ENCODE measurements around the gene NANOGP8.

The NANOGP8 gene

DNA sequence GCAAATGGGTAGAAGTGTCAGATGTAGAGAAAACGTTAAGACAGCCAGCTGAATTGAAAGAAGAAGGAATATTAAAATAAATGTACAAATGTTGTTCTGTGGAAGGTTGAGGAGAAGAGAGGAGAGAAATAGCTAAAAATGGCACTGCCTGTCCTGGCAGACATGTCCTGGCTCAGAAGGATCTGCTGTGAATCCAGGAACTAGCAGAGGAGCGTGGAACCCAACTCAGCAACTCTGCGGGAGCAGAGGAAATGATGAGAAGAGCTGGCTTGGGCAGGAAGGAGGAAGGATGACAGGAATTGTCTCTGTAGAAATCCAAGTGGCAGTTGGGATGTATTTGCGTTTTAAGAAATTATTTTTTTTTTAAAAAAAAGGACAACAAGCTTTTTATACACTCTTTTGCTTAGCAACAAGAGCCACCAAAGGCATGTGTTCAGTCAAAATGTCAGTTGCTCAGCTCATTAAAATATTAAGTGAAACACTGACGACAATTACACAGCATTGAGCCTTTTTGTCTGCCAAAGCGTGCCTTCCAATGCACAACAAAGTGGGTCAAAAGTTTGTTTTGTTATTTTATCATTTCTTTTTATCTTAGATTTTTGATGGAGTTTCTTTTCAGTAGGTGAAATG, 16.1 kb downstream of the NANOGP8 start:
- H3K9ac ChIP-seq (ENCODE audit: low read depth, low read length) = no peak overlapping the region
- H4K20me1 ChIP-seq (ENCODE audit: insufficient read depth, low read length) = no peaks in the 10 kb centered on the region
- no peak for TF ChIP-seq EZH2 (IDR thresholded peaks at IDR 0.05; ENCODE audit: borderline replicate concordance, low read depth, low read length, severe bottlenecking)
- TF ChIP-seq, protein P1, sequence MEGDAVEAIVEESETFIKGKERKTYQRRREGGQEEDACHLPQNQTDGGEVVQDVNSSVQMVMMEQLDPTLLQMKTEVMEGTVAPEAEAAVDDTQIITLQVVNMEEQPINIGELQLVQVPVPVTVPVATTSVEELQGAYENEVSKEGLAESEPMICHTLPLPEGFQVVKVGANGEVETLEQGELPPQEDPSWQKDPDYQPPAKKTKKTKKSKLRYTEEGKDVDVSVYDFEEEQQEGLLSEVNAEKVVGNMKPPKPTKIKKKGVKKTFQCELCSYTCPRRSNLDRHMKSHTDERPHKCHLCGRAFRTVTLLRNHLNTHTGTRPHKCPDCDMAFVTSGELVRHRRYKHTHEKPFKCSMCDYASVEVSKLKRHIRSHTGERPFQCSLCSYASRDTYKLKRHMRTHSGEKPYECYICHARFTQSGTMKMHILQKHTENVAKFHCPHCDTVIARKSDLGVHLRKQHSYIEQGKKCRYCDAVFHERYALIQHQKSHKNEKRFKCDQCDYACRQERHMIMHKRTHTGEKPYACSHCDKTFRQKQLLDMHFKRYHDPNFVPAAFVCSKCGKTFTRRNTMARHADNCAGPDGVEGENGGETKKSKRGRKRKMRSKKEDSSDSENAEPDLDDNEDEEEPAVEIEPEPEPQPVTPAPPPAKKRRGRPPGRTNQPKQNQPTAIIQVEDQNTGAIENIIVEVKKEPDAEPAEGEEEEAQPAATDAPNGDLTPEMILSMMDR (IDR thresholded peaks at IDR 0.05; ENCODE audit: borderline replicate concordance, extremely low read depth, low read length, poor library complexity, severe bottlenecking) = no peak
- DNase-seq (no peak), ATAC-seq (ENCODE audit: insufficient read depth, low read depth) (no peak)
- H3K27me3 ChIP-seq (ENCODE audit: insufficient read depth, low read length, poor library complexity) = no peaks in the 10 kb centered on the region
- H3K36me3 ChIP-seq (ENCODE audit: insufficient read depth, low read length) = no peaks in the 10 kb centered on the region
- H3K4me1 ChIP-seq (ENCODE audit: insufficient read depth, low read length) = no peaks in the 10 kb centered on the region
- H3K27ac ChIP-seq (ENCODE audit: low read length) = no peak overlapping the region
- no peak overlapping the region for H3K4me3 ChIP-seq (ENCODE audit: low read depth in 1 of 2, low read length in 2 of 2)
- H3K9me3 ChIP-seq (ENCODE audit: insufficient read depth, low read length, severe bottlenecking) = no peaks in the 10 kb centered on the region
- H3K4me2 ChIP-seq (ENCODE audit: insufficient read depth, low read length) = no peak overlapping the region
- H2AFZ ChIP-seq (ENCODE audit: low read depth, low read length) = no peak overlapping the region
- H3K79me2 ChIP-seq (ENCODE audit: insufficient read depth, low read length) = no peaks in the 10 kb centered on the region

DNA sequence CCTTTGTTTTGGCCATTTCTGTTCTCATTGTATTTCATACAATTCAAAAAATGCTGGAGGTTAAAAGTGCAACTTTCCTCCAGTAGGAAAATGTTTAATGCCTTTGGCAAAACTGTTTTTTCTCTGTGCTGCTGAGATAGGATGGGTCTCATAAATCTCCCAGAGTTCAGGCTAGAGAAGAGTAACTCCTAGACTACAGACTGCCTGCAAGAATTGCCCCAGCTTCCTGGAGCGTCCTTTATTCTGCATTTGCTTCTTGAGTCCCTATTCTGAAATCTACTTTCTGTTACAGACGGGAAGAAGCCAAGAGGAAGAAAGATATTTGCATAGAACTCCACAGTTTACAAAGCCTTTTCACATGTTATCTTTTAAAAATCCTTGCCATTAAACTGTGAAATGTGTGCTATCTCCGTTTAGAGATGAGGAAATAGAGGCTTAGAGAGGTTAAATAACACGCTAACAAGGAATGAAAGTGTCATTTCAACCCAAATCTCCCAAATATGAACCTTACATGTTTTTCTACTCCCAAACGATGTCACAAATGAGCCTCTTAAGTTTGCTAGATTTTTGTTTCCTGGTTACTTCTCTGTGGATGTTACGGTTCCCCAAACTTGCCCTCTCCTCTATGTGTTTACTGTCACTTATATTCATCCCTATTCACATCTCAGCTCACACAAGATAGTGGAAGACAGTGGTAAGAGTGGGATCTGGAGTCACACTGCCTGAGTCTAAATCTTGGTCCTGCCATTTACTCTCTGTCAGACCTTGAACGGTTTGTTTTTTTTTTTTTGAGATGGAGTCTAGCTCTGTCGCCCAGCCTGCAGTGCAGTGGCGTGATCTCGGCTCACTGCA, 17.4 kb downstream of the NANOGP8 start:
- Histone ChIP-seq H3K36me3 (ENCODE audit: insufficient read depth, low read length) (no peaks in the 10 kb centered on the region), H3K27ac (ENCODE audit: low read length) (no peak overlapping the region), H4K20me1 (ENCODE audit: insufficient read depth, low read length) (no peaks in the 10 kb centered on the region), H3K9ac (ENCODE audit: low read depth, low read length) (no peak overlapping the region), H2AFZ (ENCODE audit: low read depth, low read length) (no peak overlapping the region), H3K4me3 (ENCODE audit: low read depth in 1 of 2, low read length in 2 of 2) (no peak overlapping the region), H3K4me2 (ENCODE audit: insufficient read depth, low read length) (no peak overlapping the region), H3K9me3 (ENCODE audit: insufficient read depth, low read length, severe bottlenecking) (no peaks in the 10 kb centered on the region), H3K27me3 (ENCODE audit: insufficient read depth, low read length, poor library complexity) (no peaks in the 10 kb centered on the region), H3K4me1 (ENCODE audit: insufficient read depth, low read length) (no peaks in the 10 kb centered on the region), H3K79me2 (ENCODE audit: insufficient read depth, low read length) (no peaks in the 10 kb centered on the region)
- no peak for DNase-seq
- no peak for TF ChIP-seq EZH2 (IDR thresholded peaks at IDR 0.05; ENCODE audit: borderline replicate concordance, low read depth, low read length, severe bottlenecking)
- TF ChIP-seq, protein P1 (IDR thresholded peaks at IDR 0.05; ENCODE audit: borderline replicate concordance, extremely low read depth, low read length, poor library complexity, severe bottlenecking) = no peak
- no peak for ATAC-seq (ENCODE audit: insufficient read depth, low read depth)

DNA sequence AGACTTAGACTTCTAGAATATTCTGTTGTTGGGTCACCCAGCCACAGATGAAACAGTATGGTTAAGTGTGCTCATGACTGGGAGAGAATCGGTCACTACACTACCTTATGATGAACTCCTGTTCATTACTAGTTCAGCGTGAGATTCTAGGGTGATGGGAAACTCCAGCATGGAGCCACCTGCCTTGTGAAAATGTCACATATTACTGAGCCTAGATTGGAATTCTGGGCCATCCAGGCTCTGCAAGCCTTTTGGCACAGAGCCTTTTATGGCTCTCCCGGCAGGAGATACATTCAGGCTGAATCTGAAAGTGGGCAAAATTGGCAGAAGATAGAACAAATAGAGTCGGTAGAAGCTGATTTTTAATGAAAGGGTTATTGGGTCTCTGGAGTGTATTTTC, 19.0 kb downstream of the NANOGP8 start:
- no peak overlapping the region for H3K9ac ChIP-seq (ENCODE audit: low read depth, low read length)
- H3K27ac ChIP-seq (ENCODE audit: low read length) = no peak overlapping the region
- H2AFZ ChIP-seq (ENCODE audit: low read depth, low read length) = no peak overlapping the region
- no peak for ATAC-seq (ENCODE audit: insufficient read depth, low read depth)
- no peak overlapping the region for H3K4me2 ChIP-seq (ENCODE audit: insufficient read depth, low read length)
- TF ChIP-seq, protein P1 (IDR thresholded peaks at IDR 0.05; ENCODE audit: borderline replicate concordance, extremely low read depth, low read length, poor library complexity, severe bottlenecking) = no peak
- TF ChIP-seq EZH2 (IDR thresholded peaks at IDR 0.05; ENCODE audit: borderline replicate concordance, low read depth, low read length, severe bottlenecking) = no peak
- H4K20me1 ChIP-seq (ENCODE audit: insufficient read depth, low read length) = no peaks in the 10 kb centered on the region
- no peaks in the 10 kb centered on the region for H3K79me2 ChIP-seq (ENCODE audit: insufficient read depth, low read length)
- no peaks in the 10 kb centered on the region for H3K4me1 ChIP-seq (ENCODE audit: insufficient read depth, low read length)
- DNase-seq = no peak
- no peaks in the 10 kb centered on the region for H3K36me3 ChIP-seq (ENCODE audit: insufficient read depth, low read length)
- no peak overlapping the region for H3K4me3 ChIP-seq (ENCODE audit: low read depth in 1 of 2, low read length in 2 of 2)
- no peaks in the 10 kb centered on the region for H3K9me3 ChIP-seq (ENCODE audit: insufficient read depth, low read length, severe bottlenecking)
- H3K27me3 ChIP-seq (ENCODE audit: insufficient read depth, low read length, poor library complexity) = no peaks in the 10 kb centered on the region
